HFF-Myc (cell line): ENCODE data around the gene STARD3.
A peak's percentile ranks its signal among the peaks of the same experiment; 100 is the strongest.

Experiments used
- DNase-seq: peaks from one replicate; pipeline ENCODE4 v3.0.0-alpha.2; 2011; ENCODE audit warnings: low read depth; ENCODE audit errors: extremely low read depth
- H3K4me3 ChIP-seq: replicated peaks from 2 replicates; pipeline ENCODE4 v1.5.1; 2011; ENCODE audit warnings: low read depth, mild to moderate bottlenecking, control low read depth, low read length
- TF ChIP-seq, protein P1 (sequence below): IDR thresholded peaks from 2 replicates; pipeline ENCODE4 v1.5.1; 2012; ENCODE audit warnings: mild to moderate bottlenecking, low read depth, low read length, control low read depth; ENCODE audit errors: missing control alignments

The STARD3 gene

DNA sequence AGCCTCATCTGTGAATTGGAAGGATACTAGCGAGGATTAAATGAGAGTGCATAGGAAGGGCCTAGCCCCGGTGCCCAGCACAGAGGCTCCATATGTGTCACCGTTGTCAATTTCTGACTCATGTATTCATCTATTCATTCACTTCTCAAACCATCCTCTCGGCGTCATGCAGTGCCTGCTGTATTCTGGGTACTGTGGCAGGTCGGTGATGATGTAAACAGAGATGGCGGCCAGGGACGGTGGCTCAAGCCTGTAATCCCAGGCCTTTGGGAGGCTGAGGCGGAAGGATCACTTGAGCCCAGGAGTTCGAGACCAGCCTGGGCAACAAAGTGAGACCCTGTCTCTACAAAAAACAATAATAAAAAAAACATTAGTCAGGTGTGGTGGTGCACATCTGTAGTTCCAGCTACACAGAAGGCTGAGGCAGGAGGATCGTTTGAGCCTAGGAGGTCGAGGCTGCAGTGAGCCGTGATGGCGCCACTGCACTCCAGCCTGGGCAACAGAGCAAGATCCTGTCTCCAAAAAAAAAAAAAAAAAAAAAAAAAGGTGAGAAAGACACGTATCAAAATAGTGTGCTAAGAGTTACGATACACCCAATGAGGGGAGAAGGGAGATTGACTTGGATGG lies 14.5 kb upstream of the STARD3 start:
- no peak for DNase-seq
- TF ChIP-seq, protein P1, sequence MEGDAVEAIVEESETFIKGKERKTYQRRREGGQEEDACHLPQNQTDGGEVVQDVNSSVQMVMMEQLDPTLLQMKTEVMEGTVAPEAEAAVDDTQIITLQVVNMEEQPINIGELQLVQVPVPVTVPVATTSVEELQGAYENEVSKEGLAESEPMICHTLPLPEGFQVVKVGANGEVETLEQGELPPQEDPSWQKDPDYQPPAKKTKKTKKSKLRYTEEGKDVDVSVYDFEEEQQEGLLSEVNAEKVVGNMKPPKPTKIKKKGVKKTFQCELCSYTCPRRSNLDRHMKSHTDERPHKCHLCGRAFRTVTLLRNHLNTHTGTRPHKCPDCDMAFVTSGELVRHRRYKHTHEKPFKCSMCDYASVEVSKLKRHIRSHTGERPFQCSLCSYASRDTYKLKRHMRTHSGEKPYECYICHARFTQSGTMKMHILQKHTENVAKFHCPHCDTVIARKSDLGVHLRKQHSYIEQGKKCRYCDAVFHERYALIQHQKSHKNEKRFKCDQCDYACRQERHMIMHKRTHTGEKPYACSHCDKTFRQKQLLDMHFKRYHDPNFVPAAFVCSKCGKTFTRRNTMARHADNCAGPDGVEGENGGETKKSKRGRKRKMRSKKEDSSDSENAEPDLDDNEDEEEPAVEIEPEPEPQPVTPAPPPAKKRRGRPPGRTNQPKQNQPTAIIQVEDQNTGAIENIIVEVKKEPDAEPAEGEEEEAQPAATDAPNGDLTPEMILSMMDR = no peak
- no peak overlapping the region for H3K4me3 ChIP-seq

DNA sequence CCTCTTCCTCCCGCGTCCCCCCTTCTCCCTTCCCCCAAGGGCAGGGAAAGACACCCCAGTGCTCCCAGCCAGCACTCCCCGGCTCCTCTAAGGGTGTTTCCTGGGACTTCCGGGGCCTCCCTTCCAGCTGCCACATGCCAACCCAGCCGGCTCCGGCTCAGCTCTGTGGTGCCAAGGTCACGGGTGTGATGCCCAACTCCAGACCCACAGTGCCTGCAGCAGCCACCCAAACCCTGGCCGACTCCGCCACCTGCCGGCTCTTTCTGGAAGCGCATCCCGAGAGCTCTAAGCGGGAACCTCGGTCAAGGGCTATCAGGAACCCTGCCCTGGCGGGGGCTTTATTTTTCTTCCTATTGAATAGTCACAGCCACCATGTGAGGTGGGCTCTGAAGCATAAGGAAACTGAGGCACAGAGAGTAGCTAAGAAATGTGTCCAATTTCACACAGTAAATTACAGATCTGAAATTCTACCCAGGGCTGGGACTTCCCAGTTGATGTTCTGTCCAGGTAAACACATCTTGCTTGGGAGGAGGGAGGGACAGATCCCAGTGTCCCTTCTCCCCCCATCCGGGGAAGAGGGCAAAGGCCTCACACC lies 13.5 kb upstream of the STARD3 start:
- no peak overlapping the region for H3K4me3 ChIP-seq
- TF ChIP-seq, protein P1 = peak; percentile 95
- DNase-seq = no peak

DNA sequence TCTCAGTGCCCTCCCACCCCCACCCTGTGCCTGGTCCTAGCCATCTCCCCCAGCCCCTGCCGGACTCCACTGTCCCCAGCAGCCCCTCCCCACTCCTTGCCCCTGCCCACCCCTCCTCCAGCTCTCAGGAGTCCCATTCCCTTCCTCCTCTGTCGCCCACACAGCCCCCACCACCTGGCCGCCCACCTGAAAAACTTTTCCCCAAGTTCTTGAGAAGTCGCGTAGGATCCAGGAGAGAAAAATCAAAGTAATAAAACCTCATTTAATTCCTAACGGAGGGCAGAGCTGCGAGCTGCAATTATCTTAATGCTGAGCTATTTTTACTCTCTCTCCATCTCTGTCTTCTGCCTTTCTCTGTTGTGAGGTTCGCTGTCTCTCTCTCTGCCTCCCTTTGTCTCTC lies 12.6 kb upstream of the STARD3 start:
- TF ChIP-seq, protein P1 = no peak
- DNase-seq = no peak
- no peak overlapping the region for H3K4me3 ChIP-seq

DNA sequence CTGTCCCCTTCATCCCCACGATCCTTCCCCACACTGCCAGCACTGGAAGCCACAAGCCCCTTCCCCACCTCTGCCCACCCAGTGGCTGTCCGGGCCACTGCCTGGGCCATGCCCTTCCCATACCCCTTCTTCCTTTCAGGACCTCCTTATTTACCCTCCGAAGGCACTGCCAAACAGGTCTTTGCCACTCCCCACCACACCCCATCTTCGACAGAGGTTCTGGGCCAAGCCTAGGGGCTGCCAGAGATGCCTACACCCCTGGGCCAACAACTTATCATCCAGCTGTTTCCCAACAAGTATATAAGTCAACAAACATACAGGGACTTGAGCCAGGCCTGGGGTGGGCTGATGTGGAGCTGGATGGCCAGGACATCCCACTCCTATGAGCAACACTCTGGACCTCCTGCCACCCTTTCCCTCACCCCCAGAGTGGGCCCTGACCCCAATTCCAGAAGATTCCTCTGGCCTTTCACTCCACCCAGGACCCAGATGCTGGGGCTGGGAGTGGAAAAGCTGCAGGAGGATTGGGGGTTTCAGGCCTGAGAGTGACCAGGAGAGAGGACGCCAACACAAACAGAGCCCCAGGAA lies 11.7 kb upstream of the STARD3 start:
- no peak for DNase-seq
- no peak overlapping the region for H3K4me3 ChIP-seq
- TF ChIP-seq, protein P1 = no peak

DNA sequence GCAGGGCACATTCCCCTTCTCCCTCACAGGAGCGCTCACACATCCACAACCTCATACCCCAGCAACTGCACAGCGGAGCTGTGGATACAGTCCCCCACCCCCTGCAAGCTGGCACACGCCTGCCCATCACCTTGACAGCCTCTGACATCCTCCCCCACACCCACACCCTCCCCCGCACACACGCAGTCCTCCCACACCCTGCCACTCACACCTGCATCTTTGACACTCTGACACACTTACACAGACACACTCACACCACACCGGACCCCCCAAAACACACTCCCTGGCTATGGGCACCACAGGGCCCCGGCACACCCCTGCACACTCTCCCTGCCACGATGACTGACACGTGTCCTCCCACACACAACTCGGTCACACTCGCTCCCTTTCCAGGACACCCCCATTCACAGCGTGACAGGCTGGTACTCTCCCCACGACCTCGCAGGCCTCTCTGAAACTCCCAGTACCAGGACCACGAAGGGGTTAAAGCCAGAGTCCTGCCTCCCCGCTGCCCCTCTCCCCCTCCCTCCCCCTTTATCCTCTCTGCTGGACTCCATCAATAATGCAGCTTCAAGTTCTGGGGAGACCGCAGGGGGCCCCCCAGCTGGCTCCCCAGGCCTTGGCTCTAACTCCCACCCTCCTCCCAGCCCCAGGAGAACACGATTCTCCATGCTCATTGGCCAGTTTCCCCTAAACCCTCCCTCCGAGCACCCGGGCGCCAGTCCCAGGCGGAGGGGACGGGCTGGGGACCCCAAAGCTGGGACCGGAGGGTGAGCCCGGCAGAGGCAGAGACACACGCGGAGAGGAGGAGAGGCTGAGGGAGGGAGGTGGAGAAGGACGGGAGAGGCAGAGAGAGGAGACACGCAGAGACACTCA lies 10.5 kb upstream of the STARD3 start, which contains the start of gene PPP1R1B:
Gene PPP1R1B, plus strand, starts transcription at position 782 of the 876 bp plus-strand sequence. CDS start 441 bp downstream, outside the sequence.
- no peak for DNase-seq
- TF ChIP-seq, protein P1 = no peak
- no peak within 1 kb of the TSS for H3K4me3 ChIP-seq

DNA sequence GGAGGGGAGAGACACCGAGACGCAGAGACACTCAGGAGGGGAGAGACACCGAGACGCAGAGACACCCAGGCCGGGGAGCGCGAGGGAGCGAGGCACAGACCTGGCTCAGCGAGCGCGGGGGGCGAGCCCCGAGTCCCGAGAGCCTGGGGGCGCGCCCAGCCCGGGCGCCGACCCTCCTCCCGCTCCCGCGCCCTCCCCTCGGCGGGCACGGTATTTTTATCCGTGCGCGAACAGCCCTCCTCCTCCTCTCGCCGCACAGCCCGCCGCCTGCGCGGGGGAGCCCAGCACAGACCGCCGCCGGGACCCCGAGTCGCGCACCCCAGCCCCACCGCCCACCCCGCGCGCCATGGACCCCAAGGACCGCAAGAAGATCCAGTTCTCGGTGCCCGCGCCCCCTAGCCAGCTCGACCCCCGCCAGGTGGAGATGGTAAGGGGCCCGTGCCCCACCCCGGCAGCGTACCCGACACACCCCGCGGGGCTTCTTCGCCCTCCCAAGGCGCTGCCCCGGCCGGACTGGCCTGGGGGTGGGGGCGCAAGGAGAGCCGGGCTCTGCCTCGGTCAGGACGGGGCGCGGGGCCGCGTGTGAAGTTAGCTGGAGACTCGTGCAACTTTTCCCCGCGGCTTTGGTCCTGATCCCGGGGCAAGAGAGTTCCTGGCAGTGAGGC lies 9.8 kb upstream of the STARD3 start:
- TF ChIP-seq, protein P1 = no peak
- no peak overlapping the region for H3K4me3 ChIP-seq
- DNase-seq = no peak
